Lung (tissue), 12 donors: ENCODE results near the gene MCOLN3. TPM values are rescaled to one million over a fixed set of nuclear protein-coding genes. Genes with fewer than 3 reads are reported as not detected.
"Not testable (repeated sequence)": the region's sequence is repeated elsewhere in the genome, so short reads cannot be mapped to it uniquely, and the experiment has no call there.

ENCODE experiments used
- ATAC-seq: fragments of 200-7000 bp; cut with Tn5 transposase; one replicate; pipeline ENCODE4 v1.9.1; 2020; ENCODE audit warnings: moderate number of reproducible peaks; ENCODE audit not compliant: insufficient read depth, low FRiP score
- DNase-seq, 3 donors: peaks; one replicate each; pipeline ENCODE4 v3.0.0-alpha.2; 2013 to 2017
- H3K27ac ChIP-seq, 2 donors: one replicate each; pipeline ENCODE4 v1.5.1; 2013; ENCODE audit warnings: mild to moderate bottlenecking in 2 of 2, moderate library complexity in 2 of 2, control low read depth in 1 of 2, inconsistent platforms in 1 of 2, low read depth in 1 of 2, low read length in 1 of 2
- H3K27me3 ChIP-seq, 3 donors: one replicate each; pipeline ENCODE4 v1.5.1; 2013; ENCODE audit warnings: low read length in 2 of 3; ENCODE audit not compliant: control insufficient read depth in 3 of 3, insufficient read depth in 3 of 3
- H3K36me3 ChIP-seq, 4 donors: one replicate each; pipeline ENCODE4 v1.5.1; 2013; ENCODE audit warnings: low read length in 4 of 4, mild to moderate bottlenecking in 1 of 4, moderate library complexity in 1 of 4; ENCODE audit not compliant: control insufficient read depth in 4 of 4, insufficient read depth in 4 of 4
- H3K4me1 ChIP-seq, 5 donors: one replicate each; pipeline ENCODE4 v1.5.1; 2013; ENCODE audit warnings: low read length in 5 of 5, mild to moderate bottlenecking in 2 of 5, moderate library complexity in 1 of 5; ENCODE audit not compliant: control insufficient read depth in 5 of 5, insufficient read depth in 5 of 5
- H3K4me3 ChIP-seq: one replicate; pipeline ENCODE4 v1.5.1; 2013; ENCODE audit warnings: mild to moderate bottlenecking, control low read depth, moderate library complexity
- H3K9ac ChIP-seq, 2 donors: one replicate each; pipeline ENCODE4 v1.5.1; 2013; ENCODE audit warnings: low read length in 2 of 2, control low read depth in 1 of 2; ENCODE audit not compliant: insufficient read depth in 1 of 2
- H3K9me3 ChIP-seq, 4 donors: one replicate each; pipeline ENCODE4 v1.5.1; 2013; ENCODE audit warnings: low read length in 3 of 4, mild to moderate bottlenecking in 1 of 4, moderate library complexity in 1 of 4; ENCODE audit not compliant: control insufficient read depth in 4 of 4, insufficient read depth in 3 of 4
- CTCF ChIP-seq: IDR thresholded peaks from 2 replicates; pipeline ENCODE4 v1.5.1; 2012; ENCODE audit warnings: mild to moderate bottlenecking; ENCODE audit errors: control extremely low read depth, extremely low read depth
- WGBS, 2 donors: extraction: QIAGEN DNeasy Blood & Tissue Kit; methylation state at CpG; one replicate each; pipeline ENCODE4 v1.1.7; 2013; 5-methylcytosine and 5-hydroxymethylcytosine counted together
- polyA plus RNA-seq, 2 donors: library from polyadenylated mRNA; stranded (reverse); fragments of 200-250 nt; gene quantifications; one replicate each; pipeline ENCODE4 v1.2.1, GENCODE V29; 2013
- total RNA-seq, 2 donors: library from RNA; depleted of rRNA in 1 of 2; stranded (reverse); fragments of >200 nt in 1 of 2; gene quantifications; one replicate each; pipeline ENCODE4 v1.2.1, GENCODE V29; 2014 to 2021
- donor health status: control.
- donor health status: control.
- donor health status: Bipolar disorder and iron deficiency.
- donor health status: healthy.
- donor health status: DM: yes; HTN: yes; CAD: no.

Gene MCOLN3
- total and polyA plus RNA-seq, 4 donors = 0.68 to 4.5 (median 2.5) TPM

- no peaks in the 10 kb centered on the region for H3K4me1 ChIP-seq
- H3K27me3 ChIP-seq = no peaks in the 10 kb centered on the region
- no peaks in the 10 kb centered on the region for H3K36me3 ChIP-seq
- no peak for TF ChIP-seq CTCF
- H3K4me3 ChIP-seq = no peak overlapping the region
- no peak overlapping the region for H3K9ac ChIP-seq
- no peak for DNase-seq
- no peaks in the 10 kb centered on the region for H3K9me3 ChIP-seq
- no peak overlapping the region for H3K27ac ChIP-seq
- ATAC-seq = no peak
Measured at GRCh38 chr1:85022700-85023099, 25.6 kb downstream of the MCOLN3 start.

- Histone ChIP-seq H3K9me3 (no peaks in the 10 kb centered on the region), H3K4me3 (no peak overlapping the region), H3K27me3 (no peaks in the 10 kb centered on the region), H3K27ac (no peak overlapping the region), H3K9ac (no peak overlapping the region), H3K4me1 (no peaks in the 10 kb centered on the region), H3K36me3 (no peaks in the 10 kb centered on the region)
- TF ChIP-seq CTCF = no peak
- 79 to 87% methylated on average over 4 of the region's 4 CpGs for WGBS, 2 donors
- DNase-seq = no peak
- no peak for ATAC-seq
Measured at GRCh38 chr1:85019994-85020393, 28.3 kb downstream of the MCOLN3 start.

- no peak overlapping the region for H3K27ac ChIP-seq
- H3K9me3 ChIP-seq = no peaks in the 10 kb centered on the region
- no peaks in the 10 kb centered on the region for H3K4me1 ChIP-seq
- TF ChIP-seq CTCF = no peak
- no peak overlapping the region for H3K9ac ChIP-seq
- 83 to 92% methylated on average over 1 of the region's 1 CpG for WGBS, 2 donors
- no peaks in the 10 kb centered on the region for H3K27me3 ChIP-seq
- ATAC-seq = no peak
- no peak overlapping the region for H3K4me3 ChIP-seq
- H3K36me3 ChIP-seq = no peaks in the 10 kb centered on the region
- no peak for DNase-seq
Measured at GRCh38 chr1:85015826-85016225, 32.5 kb downstream of the MCOLN3 start.

- WGBS, 2 donors = 76 to 86% methylated on average over 1 of the region's 1 CpG
Measured at GRCh38 chr1:85005641-85006040, 42.7 kb downstream of the MCOLN3 start.

More at GRCh38 chr1:85005641-85006040, 42.7 kb downstream of the MCOLN3 start:
- not testable (repeated sequence) for H3K9ac ChIP-seq, DNase-seq, ATAC-seq, H3K4me1 ChIP-seq, H3K27ac ChIP-seq, H3K4me3 ChIP-seq, H3K9me3 ChIP-seq, H3K36me3 ChIP-seq
- peaks cover 0 to 16% (median 13%) of the 10 kb centered on the region in 3 donors for H3K27me3 ChIP-seq
